ENCODE data around the gene CSTB. TPM values are rescaled to one million over a fixed set of nuclear protein-coding genes. Genes with fewer than 3 reads are reported as not detected.

CSTB gene
- total RNA-seq, 1 experiment from 2014 or later: 151 TPM

GRCh38 chr21:43811262-43812105 is 35.4 kb upstream of the CSTB start:
- Histone ChIP-seq H3K9me2 (replicated peaks; ENCODE audit: low read length) (no peaks in the 10 kb centered on the region), H3K79me2 (ENCODE audit: low read length) (no peaks in the 10 kb centered on the region), H3K4me1 (ENCODE audit: insufficient read depth, low read length) (peaks cover 19% of the 10 kb centered on the region), H3K9me3 (ENCODE audit: low read length) (no peaks in the 10 kb centered on the region), H2AFZ (ENCODE audit: low read length) (no peak overlapping the region), H3K27me3 (ENCODE audit: low read length) (no peaks in the 10 kb centered on the region), H3F3A (ENCODE audit: low read length, unreplicated experiment) (no peaks in the 10 kb centered on the region), H3K4me3 (ENCODE audit: low read length) (no peak overlapping the region), H3K27ac (ENCODE audit: low read length) (no peak overlapping the region), H3K36me3 (ENCODE audit: low read depth, low read length) (no peaks in the 10 kb centered on the region), H3K9ac (ENCODE audit: low read length) (no peak overlapping the region), H3K4me2 (ENCODE audit: low read length) (no peak overlapping the region), H4K20me1 (ENCODE audit: low read length) (no peaks in the 10 kb centered on the region)
- ATAC-seq: peak; percentile 1; the same call in 1 of the 2 replicates
- ChIA-PET POLR2A (ENCODE audit: unreplicated experiment) (no interaction called here), CTCF (interaction anchor here (0.5 kb wide), 1 partner anchor 108 kb away, joined by 3 read pairs; no protein-coding TSS in a partner anchor)
- TF ChIP-seq CTCF (conservative IDR thresholded peaks at IDR 0.05; ENCODE audit: low read depth, low read length) (no peak), EZH2phosphoT487 (IDR thresholded peaks at IDR 0.05; ENCODE audit: borderline replicate concordance, low read length) (no peak), EZH2 (IDR thresholded peaks at IDR 0.05; ENCODE audit: low read length, unreplicated experiment) (no peak)
- BruUV-seq (replicated peaks): no TSS peak
- DNase-seq: no peak
- intact Hi-C loops (cut with micrococcal nuclease): loop anchor here (5.0 kb wide), 3 partner anchors 56 to 126 kb away; partner anchors contain the start of gene AGPAT3

- ChIA-PET POLR2A (ENCODE audit: unreplicated experiment) (interaction anchor here (0.6 kb wide), 1 partner anchor 1454 kb away, joined by 3 read pairs; no protein-coding TSS in a partner anchor), CTCF (interaction anchor here (0.7 to 2.2 kb wide), 2 partner anchors 69 to 165 kb away, joined by 3 to 6 read pairs; no protein-coding TSS in a partner anchor)
- H3K27ac ChIP-seq (ENCODE audit: low read length): no peak overlapping the region
- no peaks in the 10 kb centered on the region for H4K20me1 ChIP-seq (ENCODE audit: low read length)
- H3K79me2 ChIP-seq (ENCODE audit: low read length): no peaks in the 10 kb centered on the region
- no peaks in the 10 kb centered on the region for H3K9me3 ChIP-seq (ENCODE audit: low read length)
- peak; percentile 88 for DNase-seq
- BruUV-seq (replicated peaks): no TSS peak
- ATAC-seq: peak; percentile 72
- peaks cover 16% of the 10 kb centered on the region for H3K4me1 ChIP-seq (ENCODE audit: insufficient read depth, low read length)
- no peak overlapping the region for H3K4me3 ChIP-seq (ENCODE audit: low read length)
- no peaks in the 10 kb centered on the region for H3K27me3 ChIP-seq (ENCODE audit: low read length)
- H3K4me2 ChIP-seq (ENCODE audit: low read length): no peak overlapping the region
- H3K9ac ChIP-seq (ENCODE audit: low read length): no peak overlapping the region
- no peak overlapping the region for H2AFZ ChIP-seq (ENCODE audit: low read length)
- TF ChIP-seq CTCF (conservative IDR thresholded peaks at IDR 0.05; ENCODE audit: low read depth, low read length) (peak; percentile 96), EZH2phosphoT487 (IDR thresholded peaks at IDR 0.05; ENCODE audit: borderline replicate concordance, low read length) (no peak), EZH2 (IDR thresholded peaks at IDR 0.05; ENCODE audit: low read length, unreplicated experiment) (no peak)
- H3K9me2 ChIP-seq (replicated peaks; ENCODE audit: low read length): no peaks in the 10 kb centered on the region
- no peaks in the 10 kb centered on the region for H3F3A ChIP-seq (ENCODE audit: low read length, unreplicated experiment)
- no peaks in the 10 kb centered on the region for H3K36me3 ChIP-seq (ENCODE audit: low read depth, low read length)
- intact Hi-C loops (cut with micrococcal nuclease): loop anchor here (1.0 to 5.0 kb wide), 4 partner anchors 57 to 165 kb away; partner anchors contain the start of gene AGPAT3
Measured at GRCh38 chr21:43810505-43811261, 34.6 kb upstream of the CSTB start.
